ENCODE results near the gene KCNC2.
"Not testable (repeated sequence)": the region's sequence is repeated elsewhere in the genome, so short reads cannot be mapped to it uniquely, and the experiment has no call there.

Gene KCNC2
- 0 to 0.09 (median 0) reads per million in 4 experiments for total RNA-seq

GRCh38 chr12:75209812-75210138 lies at the start of gene KCNC2:
Gene KCNC2, minus strand, starts transcription at chr12:75209839.
- DNase-seq: no peak

GRCh38 chr12:75259143-75259542 lies 49.5 kb upstream of the KCNC2 start:
- DNase-seq: no peak

GRCh38 chr12:75257510-75257909 lies 47.9 kb upstream of the KCNC2 start:
- DNase-seq: no peak

GRCh38 chr12:75245108-75245507 lies 35.5 kb upstream of the KCNC2 start:
- no peak for DNase-seq

- no peak for DNase-seq
Measured at GRCh38 chr12:75239987-75240386, 30.3 kb upstream of the KCNC2 start.

DNA sequence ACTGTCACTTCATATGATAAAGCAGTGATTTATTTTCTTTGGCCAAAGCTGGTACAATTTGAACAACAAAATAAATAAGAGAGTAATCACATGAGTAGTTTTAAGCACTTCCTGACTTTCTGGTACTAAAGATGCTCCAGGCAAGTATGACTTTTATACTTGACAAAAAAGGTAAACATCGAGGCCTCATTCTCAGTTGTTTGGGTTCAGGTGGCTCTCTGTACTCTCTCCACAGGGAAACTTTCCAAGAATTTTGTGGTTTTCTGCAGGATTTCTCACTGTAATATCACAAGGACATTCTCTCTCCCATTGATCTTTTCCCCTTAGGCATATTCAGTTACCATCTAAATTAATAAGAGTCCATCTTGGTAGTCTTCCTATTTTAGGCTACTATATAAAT lies 26.6 kb upstream of the KCNC2 start:
- no peak for DNase-seq

- no peak for DNase-seq
Measured at GRCh38 chr12:75227132-75227531, 17.5 kb upstream of the KCNC2 start.

- DNase-seq: no peak
Measured at GRCh38 chr12:75212072-75212471, 2.4 kb upstream of the KCNC2 start.

GRCh38 chr12:75208856-75209811 lies 505 bp downstream of the KCNC2 start:
- no peak for DNase-seq

DNA sequence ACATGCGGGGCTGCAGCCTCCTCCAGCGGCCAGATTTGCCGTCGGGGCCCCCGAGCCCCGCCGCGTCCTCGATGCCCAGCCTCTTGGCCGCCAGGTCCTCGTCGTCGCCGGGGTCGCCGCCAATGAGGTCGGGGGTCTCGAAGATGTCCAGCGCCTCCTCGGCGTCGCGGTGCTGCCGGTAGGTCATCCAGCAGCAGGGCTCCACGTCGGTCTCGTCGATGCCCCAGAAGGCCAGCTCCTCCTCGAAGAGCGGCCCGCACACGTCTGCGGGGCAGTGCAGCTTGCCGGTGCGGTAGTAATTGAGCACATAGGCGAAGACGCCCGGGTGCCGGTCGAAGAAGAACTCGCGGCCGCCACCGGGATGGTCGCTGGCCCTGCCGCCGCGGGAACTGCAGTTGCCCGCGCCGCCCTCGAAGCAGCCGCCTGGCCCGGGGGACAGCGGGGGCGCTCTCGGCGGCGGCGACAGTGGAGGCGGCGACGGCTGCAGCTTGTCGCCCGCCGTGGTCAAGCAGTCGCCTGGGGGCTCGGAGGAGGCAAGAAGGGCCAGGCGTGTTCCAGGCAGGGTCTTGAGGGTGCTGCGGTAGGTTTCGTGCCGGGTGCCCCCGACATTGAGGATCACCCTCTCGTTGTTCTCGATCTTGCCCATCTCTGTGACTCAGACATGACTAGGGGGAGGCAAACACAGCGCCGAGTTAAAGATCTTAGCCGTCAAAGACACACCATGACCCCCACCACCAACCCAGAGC lies 2.1 kb downstream of the KCNC2 start:
- no peak for DNase-seq

DNA sequence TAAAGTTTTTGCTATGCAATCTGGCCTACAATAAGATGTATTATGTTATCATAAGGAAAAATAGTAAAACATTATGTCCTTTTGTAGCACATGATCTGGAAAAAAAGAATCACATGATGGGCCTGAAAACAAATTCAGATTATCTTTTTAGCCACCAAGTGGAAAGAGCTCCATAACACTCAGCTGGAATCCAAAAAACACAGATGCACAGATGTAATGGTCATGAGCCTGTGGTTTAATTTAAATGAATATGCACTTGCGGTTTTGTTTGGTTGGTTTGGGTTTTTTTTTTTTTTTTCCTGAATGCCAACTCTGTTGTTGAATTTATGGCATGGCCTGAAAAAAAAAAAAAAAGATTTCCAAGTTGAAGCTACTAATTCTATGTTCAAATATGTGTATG lies 4.1 kb downstream of the KCNC2 start:
- no peak for DNase-seq

GRCh38 chr12:75196865-75197264 lies 12.8 kb downstream of the KCNC2 start:
- no peak for DNase-seq

DNA sequence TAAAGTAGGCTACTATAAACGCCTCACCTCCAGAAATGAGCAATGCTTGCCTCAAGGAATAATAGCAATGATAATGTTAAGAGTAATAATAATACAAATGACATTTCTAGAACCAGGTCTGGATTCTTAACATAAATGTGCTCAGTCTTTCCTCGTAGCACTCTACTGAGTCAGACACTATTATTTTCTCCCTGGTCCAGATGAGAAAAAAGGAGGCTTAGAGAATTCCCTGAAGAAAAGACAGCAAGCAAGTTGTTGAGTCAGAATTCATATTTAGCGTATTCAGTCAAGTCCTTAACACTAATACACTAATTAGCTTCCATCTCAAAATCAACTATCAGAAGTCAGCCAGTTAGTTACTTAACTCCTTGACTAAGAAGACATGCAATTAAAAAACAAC lies 13.2 kb downstream of the KCNC2 start:
- DNase-seq: no peak

GRCh38 chr12:75194250-75194649 lies 15.4 kb downstream of the KCNC2 start:
- no peak for DNase-seq

DNA sequence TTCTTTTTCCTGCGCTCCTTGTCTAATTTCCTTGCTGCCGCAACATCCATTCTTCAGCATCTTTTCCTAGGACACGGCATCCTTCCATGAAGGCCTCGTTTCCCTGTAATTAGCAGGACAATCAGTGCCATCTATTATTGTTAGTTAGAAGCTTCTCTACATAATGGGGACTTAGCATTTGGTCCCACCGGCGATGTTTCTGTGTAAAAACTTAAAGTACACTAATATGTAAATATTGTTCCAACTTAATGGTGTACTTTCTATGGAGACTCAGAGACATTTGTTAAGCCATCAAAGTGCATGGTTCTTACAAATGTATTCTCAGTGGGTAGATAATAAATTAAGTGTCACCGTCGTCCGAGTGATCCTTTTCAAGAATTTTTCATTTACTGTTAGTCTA lies 17.4 kb downstream of the KCNC2 start:
- no peak for DNase-seq

GRCh38 chr12:75190846-75191245 lies 18.8 kb downstream of the KCNC2 start:
- no peak for DNase-seq

DNA sequence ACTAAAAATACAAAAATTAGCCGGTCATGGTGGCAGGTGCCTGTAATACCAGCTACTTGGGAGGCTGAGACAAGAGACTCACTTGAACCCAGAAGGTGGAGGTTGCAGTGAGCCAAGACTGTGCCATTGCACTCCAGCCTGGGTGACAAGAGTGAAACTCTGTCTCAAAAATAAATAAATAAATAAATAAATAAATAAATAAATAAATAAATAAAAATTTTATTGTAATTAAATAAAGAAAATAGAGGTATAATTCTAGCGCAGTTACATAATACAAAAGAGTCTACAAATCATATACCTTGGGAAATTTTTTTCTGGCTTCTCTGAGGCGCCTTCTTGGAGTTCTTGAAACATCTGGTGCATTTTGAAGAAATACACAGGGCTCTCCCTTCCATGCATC lies 23.8 kb downstream of the KCNC2 start:
- not testable (repeated sequence) for DNase-seq

DNA sequence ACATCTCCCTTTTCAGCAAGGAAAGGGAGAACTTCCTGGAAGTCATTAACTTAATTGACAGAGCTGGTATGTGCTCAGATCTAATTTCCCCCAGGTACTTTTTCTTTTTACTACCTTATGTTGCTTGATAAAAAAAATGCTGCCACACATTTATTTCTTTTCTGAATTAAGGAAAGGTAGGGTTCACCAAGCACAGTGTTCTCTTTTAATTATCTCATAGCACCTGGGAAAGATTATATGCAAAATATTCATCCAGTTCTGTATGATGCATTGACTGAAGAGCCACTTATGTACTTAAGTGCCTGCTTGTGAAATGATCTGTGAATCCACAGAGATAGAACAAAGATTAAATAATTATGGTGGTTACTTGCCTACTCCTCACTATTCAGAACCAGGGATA lies 25.1 kb downstream of the KCNC2 start:
- no peak for DNase-seq

- DNase-seq: no peak
Measured at GRCh38 chr12:75183967-75184366, 25.7 kb downstream of the KCNC2 start.

DNA sequence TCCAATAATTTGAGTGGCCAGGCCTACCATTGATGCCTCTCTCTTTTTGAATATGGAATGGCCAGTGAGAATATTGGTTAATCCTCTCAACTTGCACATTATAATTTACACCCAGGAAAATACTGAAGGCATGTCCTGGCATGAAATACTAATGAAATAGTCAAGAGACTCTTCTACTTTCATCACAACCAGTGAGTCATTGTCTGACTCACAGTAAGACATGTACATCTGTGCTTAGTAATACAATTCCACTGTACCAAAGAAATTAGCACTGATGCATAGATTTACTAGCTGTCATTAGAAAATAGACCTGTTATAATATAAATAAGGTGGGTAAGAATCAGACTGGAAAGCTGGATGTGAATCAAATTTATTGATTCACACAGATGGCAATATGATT lies 31.6 kb downstream of the KCNC2 start:
- DNase-seq: no peak

DNA sequence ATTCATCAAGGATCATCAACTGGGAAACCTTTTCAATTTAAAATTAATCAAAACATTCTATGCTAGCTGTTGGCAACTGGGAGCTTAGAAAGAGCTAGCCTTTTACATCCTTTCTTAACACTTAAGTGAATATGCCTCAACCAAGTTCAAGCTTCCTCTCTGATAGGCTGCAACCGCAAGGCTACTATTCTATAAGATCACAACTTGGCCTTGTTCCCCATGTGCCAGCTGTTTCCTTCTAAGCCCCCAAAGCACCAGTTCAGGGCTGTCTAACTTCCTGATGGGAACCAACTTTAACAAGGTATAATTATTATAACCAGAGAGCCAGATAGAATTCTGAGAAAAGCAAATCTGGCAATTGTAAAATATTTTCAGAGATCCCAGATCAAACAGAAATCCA lies 37.0 kb downstream of the KCNC2 start:
- no peak for DNase-seq

- no peak for DNase-seq
Measured at GRCh38 chr12:75170640-75171185, 38.9 kb downstream of the KCNC2 start.

DNA sequence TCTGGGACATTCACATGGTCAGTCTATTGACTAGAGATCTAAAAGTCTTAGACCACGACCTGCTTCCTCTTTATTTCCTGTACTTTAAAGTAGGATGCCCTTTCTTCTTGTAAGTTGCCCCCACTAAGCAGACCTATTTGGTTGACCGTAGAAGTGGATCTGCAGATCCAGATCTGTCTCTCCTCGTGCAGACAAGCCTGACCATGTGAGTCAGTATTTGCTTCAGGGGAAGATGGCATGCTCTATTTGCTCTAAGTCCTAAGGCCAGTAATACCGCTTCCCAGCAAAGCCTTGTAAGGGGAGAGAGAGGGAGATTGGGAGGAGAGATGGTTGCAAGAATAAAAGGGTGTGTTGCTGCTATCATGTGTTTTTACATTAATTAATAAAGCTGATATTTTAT lies 46.8 kb downstream of the KCNC2 start:
- no peak for DNase-seq

DNA sequence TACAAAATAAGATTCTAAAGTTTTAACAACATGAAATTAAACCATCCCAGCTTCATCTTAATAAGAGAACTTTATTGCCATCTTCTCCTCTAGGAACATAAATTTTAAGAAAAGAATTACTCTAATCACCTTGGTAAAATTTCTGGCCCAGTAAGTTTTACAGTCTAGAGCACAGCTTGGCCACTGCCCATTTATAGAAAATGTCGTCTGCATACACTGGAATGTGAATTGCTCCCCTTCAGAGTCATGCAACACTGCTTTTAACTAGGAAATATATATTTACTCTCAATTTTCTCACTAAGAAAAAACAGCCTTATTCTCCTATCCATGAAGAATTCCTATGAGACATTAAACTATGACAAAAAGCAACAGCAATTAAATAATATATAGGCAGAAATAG lies 48.2 kb downstream of the KCNC2 start:
- DNase-seq: no peak

All from effector CD8-positive, alpha-beta T cell (primary cell).